GM06990 (cell line): Measurements from ENCODE around the gene TMEM229B.

Source experiments
- DNase-seq: peaks from one replicate; pipeline ENCODE4 v3.0.0-alpha.2; 2011; ENCODE audit not compliant: insufficient read length; ENCODE audit errors: extremely low read depth
- H3K27me3 ChIP-seq: replicated peaks from 2 replicates; pipeline ENCODE4 v1.6.0; 2011; ENCODE audit warnings: low read length; ENCODE audit not compliant: control insufficient read depth, insufficient read depth
- H3K36me3 ChIP-seq: 2 replicates; pipeline ENCODE4 v1.5.1; 2011; ENCODE audit warnings: low read length; ENCODE audit not compliant: control insufficient read depth, insufficient read depth
- H3K4me3 ChIP-seq: replicated peaks from 2 replicates; pipeline ENCODE4 v1.5.1; 2011; ENCODE audit warnings: low read depth, mild to moderate bottlenecking, control low read depth, low read length
- TF ChIP-seq, protein P1 (sequence below): IDR thresholded peaks from 2 replicates; pipeline ENCODE4 v1.5.1; 2011; ENCODE audit warnings: low read length, control low read depth, mild to moderate bottlenecking, inconsistent platforms; ENCODE audit not compliant: insufficient read depth, poor library complexity, severe bottlenecking

Gene TMEM229B

DNA sequence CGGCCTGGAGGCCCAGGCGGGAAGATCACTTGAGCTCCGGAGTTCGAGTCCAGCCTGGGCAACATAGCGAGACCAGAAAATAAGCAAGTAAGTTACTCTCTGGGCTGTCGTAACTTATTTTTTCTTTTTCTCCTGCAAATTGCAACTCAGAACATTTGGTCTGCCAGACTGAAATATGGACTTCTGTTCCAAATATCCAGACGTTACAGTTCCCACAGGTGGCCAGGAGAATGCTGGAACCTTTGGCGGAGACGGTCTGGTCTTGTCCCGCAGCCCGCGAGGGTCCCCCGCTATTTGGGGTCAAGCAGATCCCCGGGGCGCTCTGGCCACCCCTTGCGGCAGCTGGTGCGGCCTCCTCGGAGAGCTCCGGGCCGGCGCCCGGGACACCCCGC, 44.1 kb upstream of the TMEM229B start:
- Histone ChIP-seq H3K36me3 (no peaks in the 10 kb centered on the region), H3K27me3 (peaks cover 1% of the 10 kb centered on the region), H3K4me3 (peak overlapping the region; percentile 54)
- no peak for DNase-seq
- TF ChIP-seq, protein P1, sequence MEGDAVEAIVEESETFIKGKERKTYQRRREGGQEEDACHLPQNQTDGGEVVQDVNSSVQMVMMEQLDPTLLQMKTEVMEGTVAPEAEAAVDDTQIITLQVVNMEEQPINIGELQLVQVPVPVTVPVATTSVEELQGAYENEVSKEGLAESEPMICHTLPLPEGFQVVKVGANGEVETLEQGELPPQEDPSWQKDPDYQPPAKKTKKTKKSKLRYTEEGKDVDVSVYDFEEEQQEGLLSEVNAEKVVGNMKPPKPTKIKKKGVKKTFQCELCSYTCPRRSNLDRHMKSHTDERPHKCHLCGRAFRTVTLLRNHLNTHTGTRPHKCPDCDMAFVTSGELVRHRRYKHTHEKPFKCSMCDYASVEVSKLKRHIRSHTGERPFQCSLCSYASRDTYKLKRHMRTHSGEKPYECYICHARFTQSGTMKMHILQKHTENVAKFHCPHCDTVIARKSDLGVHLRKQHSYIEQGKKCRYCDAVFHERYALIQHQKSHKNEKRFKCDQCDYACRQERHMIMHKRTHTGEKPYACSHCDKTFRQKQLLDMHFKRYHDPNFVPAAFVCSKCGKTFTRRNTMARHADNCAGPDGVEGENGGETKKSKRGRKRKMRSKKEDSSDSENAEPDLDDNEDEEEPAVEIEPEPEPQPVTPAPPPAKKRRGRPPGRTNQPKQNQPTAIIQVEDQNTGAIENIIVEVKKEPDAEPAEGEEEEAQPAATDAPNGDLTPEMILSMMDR = no peak

DNA sequence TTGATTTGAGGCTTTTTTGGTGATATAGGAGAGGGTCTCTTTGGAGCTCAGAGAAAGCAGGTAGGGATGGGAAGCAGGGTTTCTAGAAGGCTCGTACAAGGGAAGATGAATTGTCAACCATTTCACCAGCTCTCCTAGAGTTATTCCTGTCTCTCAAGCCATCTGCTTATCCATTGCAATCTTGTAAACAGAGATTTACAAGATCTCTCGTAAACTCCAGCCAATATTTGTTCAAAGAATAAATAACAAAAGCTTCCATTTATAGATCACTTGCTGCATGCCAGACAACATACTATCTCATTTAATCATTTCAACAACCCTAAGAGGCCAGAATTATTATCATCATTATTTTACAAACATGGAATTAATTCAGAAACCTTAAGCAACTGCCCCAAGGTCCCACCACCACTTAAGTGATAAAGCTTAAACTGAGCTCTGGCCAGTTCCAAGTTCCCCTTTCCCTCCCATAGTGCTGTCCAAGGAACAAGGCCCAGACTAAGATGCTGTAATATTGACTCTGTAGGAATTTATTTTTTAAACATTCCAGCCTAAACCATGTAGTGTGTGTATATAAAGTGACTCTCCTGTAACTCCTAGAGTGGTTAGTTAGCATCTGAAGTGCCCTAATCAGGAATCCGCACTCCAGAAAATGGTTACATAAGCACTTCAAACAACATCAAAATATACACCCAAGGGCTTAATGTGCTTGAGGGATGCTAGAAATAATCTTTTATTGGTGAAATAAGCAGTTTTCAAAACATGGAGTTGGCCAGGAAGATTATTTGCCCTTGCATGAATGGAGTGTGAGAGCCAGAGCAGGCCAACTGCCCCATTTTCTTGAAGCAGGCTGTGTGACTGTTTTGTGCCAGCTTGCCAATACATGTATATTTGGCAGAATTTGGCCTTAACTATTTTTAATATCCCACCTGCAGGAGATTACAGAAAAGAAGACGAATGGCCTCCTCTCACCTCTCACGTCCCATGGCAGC, 41.7 kb upstream of the TMEM229B start:
- Histone ChIP-seq H3K27me3 (peaks cover 1% of the 10 kb centered on the region), H3K4me3 (no peak overlapping the region), H3K36me3 (no peaks in the 10 kb centered on the region)
- TF ChIP-seq, protein P1 = no peak
- DNase-seq = no peak

DNA sequence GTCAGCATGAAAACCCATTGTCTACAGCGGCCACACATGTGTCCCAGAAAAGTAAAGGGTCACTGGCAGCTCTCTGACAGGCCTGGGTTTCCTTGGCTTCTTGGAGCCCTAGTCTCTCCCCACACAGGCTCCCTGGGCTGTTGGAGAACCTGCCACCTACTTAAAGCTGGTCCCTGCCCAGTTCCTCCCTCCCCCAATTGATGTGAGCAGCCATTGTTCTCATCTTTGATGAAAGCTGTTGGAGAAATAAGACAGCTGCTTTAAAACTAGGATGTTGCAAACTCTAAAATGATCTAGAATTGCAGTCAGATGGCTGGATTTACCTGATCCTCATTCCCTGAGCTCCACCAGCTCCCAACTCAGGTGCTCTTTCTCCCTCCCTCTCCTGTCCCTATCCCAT, 39.8 kb upstream of the TMEM229B start:
- Histone ChIP-seq H3K4me3 (no peak overlapping the region), H3K36me3 (no peaks in the 10 kb centered on the region), H3K27me3 (peaks cover 3% of the 10 kb centered on the region)
- TF ChIP-seq, protein P1 = no peak
- DNase-seq = no peak

DNA sequence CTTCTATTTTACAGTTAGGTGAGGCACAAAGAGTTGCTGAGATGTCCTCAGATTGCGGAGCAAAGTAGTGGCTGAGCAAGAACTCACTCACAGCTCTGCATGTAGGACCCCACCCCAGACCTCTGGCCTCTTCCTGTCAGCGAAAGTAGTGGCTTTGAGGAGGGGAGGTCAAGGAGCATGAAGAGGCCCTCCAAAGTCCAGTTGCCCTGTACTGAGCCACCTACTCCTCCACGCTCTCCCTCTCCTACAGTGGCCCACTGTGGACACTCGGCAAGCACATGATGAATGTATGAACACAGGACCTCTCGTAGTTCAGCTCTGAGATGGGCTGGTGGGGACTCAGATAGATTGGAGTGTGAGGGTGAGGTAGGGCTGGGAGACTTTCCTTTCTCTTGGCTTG, 39.2 kb upstream of the TMEM229B start:
- DNase-seq = no peak
- TF ChIP-seq, protein P1 = no peak
- H3K4me3 ChIP-seq = no peak overlapping the region
- peaks cover 3% of the 10 kb centered on the region for H3K27me3 ChIP-seq
- H3K36me3 ChIP-seq = no peaks in the 10 kb centered on the region

DNA sequence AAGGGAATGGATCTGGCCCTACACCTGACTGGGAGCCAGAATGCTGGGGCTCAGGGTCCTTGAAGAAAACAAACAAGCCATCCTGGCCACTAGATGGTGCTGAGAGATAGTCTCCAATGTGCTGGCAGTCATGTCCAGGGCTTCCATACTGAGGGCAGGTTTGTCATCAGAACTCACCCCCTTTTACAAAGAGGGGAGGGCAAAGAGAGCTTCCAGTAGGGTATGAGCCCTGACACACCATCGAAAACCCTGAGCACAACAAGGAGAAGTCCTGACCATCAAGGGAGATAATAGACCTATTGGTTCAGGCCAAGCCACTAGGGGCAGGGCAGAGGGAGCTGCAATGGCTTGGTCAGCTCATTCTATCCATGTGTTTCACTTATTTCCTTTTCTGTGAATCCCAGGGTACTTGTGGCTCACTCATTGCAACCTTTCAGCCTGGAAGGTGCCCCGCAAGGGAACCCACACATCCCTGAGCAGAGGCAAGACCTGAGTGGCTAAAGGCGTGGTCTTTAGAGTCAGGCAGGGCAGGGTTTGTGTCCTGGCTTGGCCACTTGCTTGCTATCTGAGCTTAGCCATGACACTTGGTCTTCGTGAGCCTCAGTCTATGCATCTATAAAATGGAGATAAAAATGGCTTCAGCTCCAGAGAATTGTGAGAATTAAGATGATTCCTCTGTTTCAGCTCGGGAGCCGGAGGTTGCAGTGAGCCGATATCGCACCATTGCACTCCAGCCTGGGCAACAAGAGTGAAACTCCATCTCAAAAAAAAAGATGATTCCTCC, 38.3 kb upstream of the TMEM229B start:
- TF ChIP-seq, protein P1 = peak; percentile 75
- DNase-seq = peak; percentile 10
- Histone ChIP-seq H3K4me3 (no peak overlapping the region), H3K27me3 (peaks cover 3% of the 10 kb centered on the region), H3K36me3 (no peaks in the 10 kb centered on the region)
